T-helper 17 cell (primary cell): ENCODE results near the gene OSTM1. TPM values are rescaled to one million over a fixed set of nuclear protein-coding genes. Genes with fewer than 3 reads are reported as not detected.
"Not testable (repeated sequence)": the region's sequence is repeated elsewhere in the genome, so short reads cannot be mapped to it uniquely, and the experiment has no call there.

Experiments used
- ATAC-seq: fragments of 150-1000 bp; cut with Tn5 transposase; 2 replicates; pipeline ENCODE4 v1.10.0; 2021; ENCODE audit warnings: mild to moderate bottlenecking, moderate library complexity
- DNase-seq, 3 donors: peaks; one replicate each; pipeline versions ENCODE4 v3.0.0 to v3.0.0-alpha.2; 2020 to 2021
- H3K9me3 ChIP-seq: one replicate; pipeline ENCODE4 v1.7.0; 2013; ENCODE audit warnings: low read length, mild to moderate bottlenecking; ENCODE audit not compliant: control insufficient read depth, poor library complexity, severe bottlenecking
- H3K27ac Mint-ChIP-seq: one replicate; pipeline ENCODE4 v1.8.0; 2022; ENCODE audit warnings: mild to moderate bottlenecking, moderate library complexity, mixed read lengths
- H3K27me3 Mint-ChIP-seq: one replicate; pipeline ENCODE4 v1.8.0; 2022; ENCODE audit warnings: mixed read lengths
- H3K36me3 Mint-ChIP-seq: one replicate; pipeline ENCODE4 v1.8.0; 2022; ENCODE audit warnings: low read depth, mixed read lengths
- H3K4me1 Mint-ChIP-seq: one replicate; pipeline ENCODE4 v1.8.0; 2022; ENCODE audit warnings: mild to moderate bottlenecking, mixed read lengths
- H3K4me3 Mint-ChIP-seq: one replicate; pipeline ENCODE4 v1.8.0; 2022; ENCODE audit warnings: mild to moderate bottlenecking, moderate library complexity, mixed read lengths
- total RNA-seq, 4 donors: library from RNA in 2 of 4; stranded (reverse) in 2 of 4; gene quantifications; one replicate each; pipeline ENCODE4 v1.2.3 and lab custom pipeline; 2022 to 2026

OSTM1 gene
- total RNA-seq, 2 donors from 2014 or later: 36.7 to 38.5 TPM

- H3K27ac Mint-ChIP-seq: no peak overlapping the region
- no peaks in the 10 kb centered on the region for H3K9me3 ChIP-seq
- ATAC-seq: no peak
- H3K36me3 Mint-ChIP-seq: no peaks in the 10 kb centered on the region
- DNase-seq: no peak
- H3K4me1 Mint-ChIP-seq: no peaks in the 10 kb centered on the region
- no peak overlapping the region for H3K4me3 Mint-ChIP-seq
- H3K27me3 Mint-ChIP-seq: no peaks in the 10 kb centered on the region
These were observed 46.9 kb downstream of the OSTM1 start for GRCh38 chr6:108027594-108027993.

- H3K9me3 ChIP-seq: no peaks in the 10 kb centered on the region
- DNase-seq: no peak
- Mint-ChIP-seq H3K4me1 (no peaks in the 10 kb centered on the region), H3K4me3 (no peak overlapping the region), H3K27ac (no peak overlapping the region), H3K36me3 (no peaks in the 10 kb centered on the region), H3K27me3 (no peaks in the 10 kb centered on the region)
- ATAC-seq: no peak
These were observed 47.5 kb downstream of the OSTM1 start for GRCh38 chr6:108027056-108027455.

- H3K4me3 Mint-ChIP-seq: no peak overlapping the region
- no peaks in the 10 kb centered on the region for H3K36me3 Mint-ChIP-seq
- ATAC-seq (no peak), DNase-seq (no peak)
- H3K27me3 Mint-ChIP-seq: no peaks in the 10 kb centered on the region
- H3K4me1 Mint-ChIP-seq: no peaks in the 10 kb centered on the region
- no peaks in the 10 kb centered on the region for H3K9me3 ChIP-seq
- no peak overlapping the region for H3K27ac Mint-ChIP-seq
These were observed 50.0 kb downstream of the OSTM1 start for GRCh38 chr6:108024427-108025073.

GRCh38 chr6:108020472-108021116 lies 53.9 kb downstream of the OSTM1 start:
- H3K9me3 ChIP-seq: no peaks in the 10 kb centered on the region
- Mint-ChIP-seq H3K36me3 (no peaks in the 10 kb centered on the region), H3K27me3 (no peaks in the 10 kb centered on the region), H3K27ac (no peak overlapping the region), H3K4me1 (no peaks in the 10 kb centered on the region), H3K4me3 (no peak overlapping the region)
- DNase-seq (no peak), ATAC-seq (no peak)

- not testable (repeated sequence) for H3K9me3 ChIP-seq, H3K27ac Mint-ChIP-seq, H3K4me3 Mint-ChIP-seq, H3K36me3 Mint-ChIP-seq, H3K4me1 Mint-ChIP-seq, H3K27me3 Mint-ChIP-seq, ATAC-seq, DNase-seq
These were observed 58.3 kb downstream of the OSTM1 start for GRCh38 chr6:108016283-108016682.

GRCh38 chr6:108013787-108014439 lies 60.6 kb downstream of the OSTM1 start:
- H3K27me3 Mint-ChIP-seq: no peaks in the 10 kb centered on the region
- no peak for ATAC-seq
- no peak for DNase-seq
- no peak overlapping the region for H3K4me3 Mint-ChIP-seq
- H3K4me1 Mint-ChIP-seq: no peaks in the 10 kb centered on the region
- H3K9me3 ChIP-seq: no peaks in the 10 kb centered on the region
- no peak overlapping the region for H3K27ac Mint-ChIP-seq
- H3K36me3 Mint-ChIP-seq: peaks cover 5% of the 10 kb centered on the region

- ATAC-seq (no peak), DNase-seq (no peak)
- Mint-ChIP-seq H3K4me1 (no peaks in the 10 kb centered on the region), H3K27ac (no peak overlapping the region), H3K27me3 (no peaks in the 10 kb centered on the region), H3K4me3 (no peak overlapping the region), H3K36me3 (peaks cover 5% of the 10 kb centered on the region)
- H3K9me3 ChIP-seq: no peaks in the 10 kb centered on the region
These were observed 64.6 kb downstream of the OSTM1 start for GRCh38 chr6:108009894-108010293.

- H3K4me1 Mint-ChIP-seq, H3K27ac Mint-ChIP-seq, H3K27me3 Mint-ChIP-seq, H3K36me3 Mint-ChIP-seq, ATAC-seq, DNase-seq, H3K4me3 Mint-ChIP-seq, H3K9me3 ChIP-seq: not testable (repeated sequence)
These were observed 65.3 kb downstream of the OSTM1 start for GRCh38 chr6:108009258-108009657.

GRCh38 chr6:108008363-108008762 lies 66.2 kb downstream of the OSTM1 start:
- Mint-ChIP-seq H3K36me3 (no peaks in the 10 kb centered on the region), H3K27me3 (no peaks in the 10 kb centered on the region), H3K4me1 (no peaks in the 10 kb centered on the region), H3K4me3 (no peak overlapping the region), H3K27ac (no peak overlapping the region)
- ATAC-seq: no peak
- no peak for DNase-seq
- no peaks in the 10 kb centered on the region for H3K9me3 ChIP-seq

GRCh38 chr6:108005961-108006360 lies 68.6 kb downstream of the OSTM1 start:
- H3K4me1 Mint-ChIP-seq: peaks cover 2% of the 10 kb centered on the region

GRCh38 chr6:108004861-108005260 lies 69.7 kb downstream of the OSTM1 start:
- H3K36me3 Mint-ChIP-seq: no peaks in the 10 kb centered on the region
- peaks cover 10% of the 10 kb centered on the region for H3K27me3 Mint-ChIP-seq
- no peaks in the 10 kb centered on the region for H3K9me3 ChIP-seq
- H3K4me1 Mint-ChIP-seq: peaks cover 2% of the 10 kb centered on the region
- DNase-seq (no peak), ATAC-seq (no peak)
- no peak overlapping the region for H3K4me3 Mint-ChIP-seq
- no peak overlapping the region for H3K27ac Mint-ChIP-seq

More at GRCh38 chr6:108005961-108006360, 68.6 kb downstream of the OSTM1 start:
- ATAC-seq (no peak), DNase-seq (no peak)
- no peak overlapping the region for H3K4me3 Mint-ChIP-seq
- peaks cover 10% of the 10 kb centered on the region for H3K27me3 Mint-ChIP-seq
- no peak overlapping the region for H3K27ac Mint-ChIP-seq
- H3K9me3 ChIP-seq: no peaks in the 10 kb centered on the region
- no peaks in the 10 kb centered on the region for H3K36me3 Mint-ChIP-seq

GRCh38 chr6:108002365-108003221 lies 71.9 kb downstream of the OSTM1 start:
- H3K36me3 Mint-ChIP-seq: no peaks in the 10 kb centered on the region
- DNase-seq (no peak), ATAC-seq (no peak)
- no peak overlapping the region for H3K27ac Mint-ChIP-seq
- H3K27me3 Mint-ChIP-seq: peaks cover 18% of the 10 kb centered on the region
- H3K4me3 Mint-ChIP-seq: no peak overlapping the region
- peaks cover 2% of the 10 kb centered on the region for H3K4me1 Mint-ChIP-seq
- H3K9me3 ChIP-seq: no peaks in the 10 kb centered on the region

- H3K4me3 Mint-ChIP-seq: no peak overlapping the region
- H3K27me3 Mint-ChIP-seq: peaks cover 18% of the 10 kb centered on the region
These were observed 72.8 kb downstream of the OSTM1 start for GRCh38 chr6:108001696-108002231.

More at GRCh38 chr6:108001696-108002231, 72.8 kb downstream of the OSTM1 start:
- Mint-ChIP-seq H3K27ac (no peak overlapping the region), H3K36me3 (no peaks in the 10 kb centered on the region), H3K4me1 (peaks cover 2% of the 10 kb centered on the region)
- ATAC-seq (no peak), DNase-seq (no peak)
- no peaks in the 10 kb centered on the region for H3K9me3 ChIP-seq
